Neural progenitor cell (in vitro differentiated cells): Measurements from ENCODE around the gene PELO. TPM values are rescaled to one million over a fixed set of nuclear protein-coding genes. Genes with fewer than 3 reads are reported as not detected.

Source experiments
- DNase-seq: peaks from one replicate; pipeline ENCODE4 v3.0.0-alpha.2; 2016; ENCODE audit warnings: low spot score
- H2AFZ ChIP-seq: fragments of 200-600 bp; sonication (generic); replicated peaks from 2 replicates; pipeline ENCODE4 v1.6.1; 2016; ENCODE audit warnings: antibody characterized with exemption
- H3F3A ChIP-seq: fragments of 200-600 bp; sonication (generic); 2 replicates; pipeline ENCODE4 v1.6.1; 2016; ENCODE audit warnings: antibody characterized with exemption, low read depth
- H3K27ac ChIP-seq: fragments of 200-600 bp; sonication (generic); 2 replicates; pipeline ENCODE4 v1.5.1; 2016; ENCODE audit warnings: mild to moderate bottlenecking
- H3K27me3 ChIP-seq: fragments of 200-600 bp; sonication (generic); 2 replicates; pipeline ENCODE4 v1.6.1; 2016; ENCODE audit warnings: mild to moderate bottlenecking, moderate library complexity
- H3K36me3 ChIP-seq: fragments of 200-600 bp; sonication (generic); 2 replicates; pipeline ENCODE4 v1.5.1; 2016
- H3K4me1 ChIP-seq: fragments of 200-600 bp; sonication (generic); 2 replicates; pipeline ENCODE4 v1.6.1; 2016; ENCODE audit warnings: mixed run types
- H3K4me2 ChIP-seq: fragments of 200-600 bp; sonication (generic); 2 replicates; pipeline ENCODE4 v1.6.1; 2016
- H3K4me3 ChIP-seq: fragments of 200-600 bp; sonication (generic); 2 replicates; pipeline ENCODE4 v1.5.1; 2016
- H3K79me2 ChIP-seq: fragments of 200-600 bp; sonication (generic); 2 replicates; pipeline ENCODE4 v1.6.1; 2016; ENCODE audit warnings: low read depth
- H3K9ac ChIP-seq: fragments of 200-600 bp; sonication (generic); 2 replicates; pipeline ENCODE4 v1.6.1; 2016
- H3K9me3 ChIP-seq: fragments of 200-600 bp; sonication (generic); 2 replicates; pipeline ENCODE4 v1.5.1; 2016; ENCODE audit warnings: low read depth
- H4K20me1 ChIP-seq: fragments of 200-600 bp; sonication (generic); 2 replicates; pipeline ENCODE4 v1.6.1; 2016; ENCODE audit warnings: low read depth
- H3K27ac Mint-ChIP-seq: 3 replicates; pipeline ENCODE4 v1.8.0; 2021; ENCODE audit warnings: mixed read lengths
- H3K27me3 Mint-ChIP-seq: 2 replicates; pipeline ENCODE4 v1.8.0; 2022; ENCODE audit warnings: low read depth, mild to moderate bottlenecking, inconsistent platforms, moderate library complexity, mixed read lengths; ENCODE audit not compliant: insufficient read depth
- H3K36me3 Mint-ChIP-seq: 3 replicates; pipeline ENCODE4 v1.8.0; 2021; ENCODE audit warnings: mixed read lengths
- H3K4me1 Mint-ChIP-seq: 3 replicates; pipeline ENCODE4 v1.8.0; 2021; ENCODE audit warnings: mixed read lengths
- H3K4me3 Mint-ChIP-seq: 3 replicates; pipeline ENCODE4 v1.8.0; 2021; ENCODE audit warnings: mild to moderate bottlenecking, moderate library complexity, mixed read lengths
- H3K9me3 Mint-ChIP-seq: 3 replicates; pipeline ENCODE4 v1.8.0; 2020; ENCODE audit warnings: mixed read lengths
- CTCF ChIP-seq: fragments of 200-600 bp; sonication (generic); IDR thresholded peaks from 2 replicates; pipeline ENCODE4 v1.5.1; 2017; ENCODE audit warnings: antibody characterized with exemption, mild to moderate bottlenecking
- EZH2 ChIP-seq: fragments of 200-600 bp; sonication (generic); IDR thresholded peaks from 2 replicates; pipeline ENCODE4 v1.6.1; 2017; ENCODE audit warnings: antibody characterized with exemption, mild to moderate bottlenecking, moderate library complexity
- EZH2phosphoT487 ChIP-seq: fragments of 200-600 bp; sonication (generic); IDR thresholded peaks from 2 replicates; pipeline ENCODE4 v1.6.1; 2017; ENCODE audit warnings: antibody characterized with exemption
- total RNA-seq: library from RNA; depleted of rRNA; stranded (reverse); fragments of >200 nt; gene quantifications from 2 replicates; pipeline ENCODE4 v1.2.3, GENCODE V29; 2015; ENCODE audit warnings: low replicate concordance

The PELO gene
- total RNA-seq, 1 donor from 2014 or later: 8.5 TPM

DNA sequence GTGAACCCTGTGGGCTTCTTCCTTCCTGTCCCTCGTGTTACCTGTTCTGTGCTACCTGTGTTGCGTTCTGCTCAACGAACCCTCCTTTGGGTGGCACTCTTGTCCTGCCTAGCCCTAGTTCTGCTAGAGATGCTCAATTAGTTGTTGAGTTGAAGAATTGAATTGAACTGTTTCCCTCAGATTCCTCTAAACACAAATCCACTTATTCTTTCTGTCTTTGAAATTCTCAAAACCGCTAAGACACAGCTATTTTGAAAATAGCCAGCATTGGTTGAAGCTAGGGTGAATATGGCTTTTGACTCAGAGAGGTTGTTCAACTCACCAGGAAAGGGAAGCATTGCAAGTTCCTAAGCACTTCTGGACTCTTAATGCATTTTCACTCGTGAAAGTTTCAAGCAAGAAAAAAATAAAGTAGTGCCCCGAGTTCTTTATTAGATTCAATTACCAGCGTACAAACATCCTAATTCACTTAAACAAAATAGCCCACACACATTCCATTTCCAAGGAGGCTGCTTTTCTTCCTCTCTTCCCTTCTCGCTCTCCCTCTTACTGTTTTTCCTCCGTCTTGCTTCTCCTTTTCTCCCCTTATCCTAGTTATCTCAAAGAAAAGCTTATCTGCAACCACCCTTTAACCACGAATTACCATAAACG, 642 bp upstream of the PELO start:
- no peak overlapping the region for H3K27ac ChIP-seq
- H2AFZ ChIP-seq: no peak overlapping the region
- TF ChIP-seq EZH2phosphoT487 (no peak), CTCF (peak; percentile 27)
- H3F3A ChIP-seq: peaks cover 19% of the 10 kb centered on the region
- no peak for DNase-seq
- no peaks in the 10 kb centered on the region for H3K4me1 Mint-ChIP-seq
- peak overlapping the region; percentile 57 for H3K4me3 ChIP-seq
- H3K4me2 ChIP-seq: peak overlapping the region; percentile 76
- peaks cover 4% of the 10 kb centered on the region for H3K27me3 Mint-ChIP-seq
- H3K4me1 ChIP-seq: no peaks in the 10 kb centered on the region
- no peak overlapping the region for H3K9ac ChIP-seq
- peaks cover 19% of the 10 kb centered on the region for H3K27me3 ChIP-seq
- no peaks in the 10 kb centered on the region for H3K36me3 ChIP-seq
- H3K27ac Mint-ChIP-seq: no peak overlapping the region
- H3K9me3 Mint-ChIP-seq: peaks cover 4% of the 10 kb centered on the region
- H3K79me2 ChIP-seq: no peaks in the 10 kb centered on the region
- no peaks in the 10 kb centered on the region for H4K20me1 ChIP-seq
- no peaks in the 10 kb centered on the region for H3K36me3 Mint-ChIP-seq
- no peaks in the 10 kb centered on the region for H3K9me3 ChIP-seq
- peak overlapping the region; percentile 89 for H3K4me3 Mint-ChIP-seq

GRCh38 chr5:52788505-52788821, 747 bp downstream of the PELO start:
- H3K4me3 ChIP-seq: peak overlapping the region; percentile 57
- H3K79me2 ChIP-seq: no peaks in the 10 kb centered on the region
- H3F3A ChIP-seq: peaks cover 19% of the 10 kb centered on the region
- DNase-seq: no peak
- H3K36me3 ChIP-seq: no peaks in the 10 kb centered on the region
- H3K9ac ChIP-seq: no peak overlapping the region
- peak overlapping the region; percentile 89 for H3K4me3 Mint-ChIP-seq
- no peak for TF ChIP-seq CTCF
- no peak for TF ChIP-seq EZH2phosphoT487
- TF ChIP-seq EZH2: no peak
- H2AFZ ChIP-seq: peak overlapping the region; percentile 92
- no peaks in the 10 kb centered on the region for H3K4me1 Mint-ChIP-seq
- H3K36me3 Mint-ChIP-seq: no peaks in the 10 kb centered on the region
- peaks cover 4% of the 10 kb centered on the region for H3K27me3 Mint-ChIP-seq
- no peaks in the 10 kb centered on the region for H3K4me1 ChIP-seq
- peaks cover 19% of the 10 kb centered on the region for H3K27me3 ChIP-seq
- peaks cover 4% of the 10 kb centered on the region for H3K9me3 Mint-ChIP-seq
- no peak overlapping the region for H3K27ac ChIP-seq
- H3K27ac Mint-ChIP-seq: no peak overlapping the region
- H3K4me2 ChIP-seq: peak overlapping the region; percentile 76
- H3K9me3 ChIP-seq: no peaks in the 10 kb centered on the region
- H4K20me1 ChIP-seq: no peaks in the 10 kb centered on the region

DNA sequence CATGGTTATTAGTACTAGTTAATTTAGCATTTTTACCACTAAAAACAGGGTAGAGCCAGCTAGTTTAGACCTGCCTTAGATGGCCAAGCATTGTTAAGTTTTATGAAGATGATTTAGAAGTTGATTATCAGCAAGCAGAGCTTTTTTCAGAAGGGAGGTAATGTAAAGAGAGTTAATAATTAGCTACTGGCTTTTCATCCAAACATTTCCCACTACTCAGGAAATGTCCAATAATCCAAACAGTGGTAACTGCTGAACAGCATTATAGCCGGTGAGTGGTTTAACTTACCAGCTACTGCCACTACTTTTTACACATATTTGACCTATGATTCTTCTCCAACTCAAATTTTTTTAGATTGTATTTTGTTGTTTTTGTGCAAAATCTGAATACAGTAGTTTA, 1.7 kb downstream of the PELO start:
- H3K4me1 Mint-ChIP-seq: no peaks in the 10 kb centered on the region
- H3K36me3 Mint-ChIP-seq: no peaks in the 10 kb centered on the region
- Histone ChIP-seq H3F3A (peaks cover 19% of the 10 kb centered on the region), H3K9me3 (no peaks in the 10 kb centered on the region), H3K36me3 (no peaks in the 10 kb centered on the region), H3K4me1 (no peaks in the 10 kb centered on the region), H3K9ac (no peak overlapping the region), H3K4me2 (no peak overlapping the region), H3K79me2 (no peaks in the 10 kb centered on the region), H2AFZ (no peak overlapping the region), H3K27ac (no peak overlapping the region), H3K27me3 (peaks cover 19% of the 10 kb centered on the region), H4K20me1 (no peaks in the 10 kb centered on the region), H3K4me3 (no peak overlapping the region)
- peak overlapping the region; percentile 89 for H3K4me3 Mint-ChIP-seq
- no peak for TF ChIP-seq EZH2phosphoT487
- no peak for TF ChIP-seq CTCF
- no peak for TF ChIP-seq EZH2
- no peak overlapping the region for H3K27ac Mint-ChIP-seq
- no peak for DNase-seq
- peaks cover 4% of the 10 kb centered on the region for H3K27me3 Mint-ChIP-seq
- peaks cover 4% of the 10 kb centered on the region for H3K9me3 Mint-ChIP-seq
